DLD1 (cell line): Measurements from ENCODE around the gene VWC2L.

Experiments
- in situ Hi-C: cut with HindIII; loops from 2 replicates; pipeline ENCODE4 v1.10.0; 2017; ENCODE audit warnings: low sequenced_read_pairs

VWC2L gene

DNA sequence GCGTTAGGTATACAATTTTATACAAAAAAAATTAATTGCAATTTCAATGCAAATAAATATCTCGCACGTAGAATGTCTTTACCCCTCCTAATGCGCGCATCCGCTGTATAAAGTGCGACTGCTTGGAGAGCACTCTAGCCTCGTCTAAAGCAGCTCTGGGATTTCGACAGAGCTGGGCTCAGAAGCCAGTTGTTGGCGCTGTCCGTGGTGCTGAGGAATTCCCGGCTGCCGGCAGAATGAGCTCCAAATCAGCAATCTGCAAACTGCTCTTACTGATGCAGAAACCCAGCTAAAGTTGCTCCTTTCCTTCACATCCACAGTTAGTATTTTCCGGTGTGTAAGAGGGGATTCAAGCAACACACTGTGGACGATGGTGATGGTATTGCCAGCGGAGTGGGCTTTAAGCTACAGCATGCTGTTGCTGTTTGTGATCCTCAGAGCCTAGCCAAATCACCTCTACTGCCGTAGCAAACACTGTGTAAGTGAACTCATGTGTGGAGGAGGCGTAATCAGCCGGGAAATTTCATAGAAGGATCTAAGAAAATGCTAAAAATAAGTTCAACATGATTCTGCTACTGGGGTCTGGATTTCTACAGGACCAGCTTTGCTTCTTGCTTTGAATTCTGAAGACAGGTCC lies at the start of gene VWC2L:
Gene VWC2L, plus strand, starts transcription at position 137 of the 637 bp plus-strand sequence. CDS start 3,140 bp downstream, outside the sequence.
- in situ Hi-C loops: no loop called here

DNA sequence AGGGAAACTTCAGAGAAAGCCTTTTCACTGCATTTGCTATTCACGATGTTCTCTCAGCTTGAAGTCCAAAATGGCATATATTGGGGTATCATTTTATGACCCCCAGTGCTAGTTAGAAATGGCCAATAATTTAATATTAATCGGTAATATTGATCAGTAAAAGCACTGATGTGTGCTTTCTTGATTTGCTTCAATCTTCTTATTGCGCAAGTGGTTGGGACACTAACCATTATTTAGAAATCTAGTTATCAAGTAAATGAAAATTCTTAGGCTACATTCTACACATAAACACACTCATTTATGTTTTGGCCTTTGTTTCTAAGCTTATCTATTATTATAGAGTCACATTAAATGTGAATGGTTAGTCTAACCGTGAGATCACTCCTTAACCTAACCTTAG lies 49.7 kb upstream of the VWC2L start:
- in situ Hi-C loops: no loop called here

DNA sequence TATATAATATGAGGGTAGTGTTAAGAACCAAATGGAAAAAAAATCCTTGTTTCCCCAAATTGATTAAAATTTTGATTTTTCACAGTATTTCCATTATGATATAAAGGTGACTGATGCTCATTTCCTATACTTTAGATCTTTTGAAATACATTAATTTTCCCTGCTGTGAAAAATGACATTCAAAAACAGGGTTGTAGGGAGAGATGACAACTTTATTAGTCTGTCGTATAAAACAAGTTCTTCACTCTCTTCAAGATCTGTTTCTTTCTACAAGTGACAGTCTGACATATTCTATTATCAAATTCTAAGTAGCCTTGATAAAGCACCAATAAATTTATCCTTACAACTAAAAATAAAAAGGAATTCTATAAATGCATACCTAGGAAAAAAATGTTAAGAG lies 45.3 kb upstream of the VWC2L start:
- in situ Hi-C loops: no loop called here

GRCh38 chr2:214367171-214367570 lies 43.7 kb upstream of the VWC2L start:
- in situ Hi-C loops: no loop called here

- in situ Hi-C loops: no loop called here
Measured at GRCh38 chr2:214376618-214377285, 34.1 kb upstream of the VWC2L start.

DNA sequence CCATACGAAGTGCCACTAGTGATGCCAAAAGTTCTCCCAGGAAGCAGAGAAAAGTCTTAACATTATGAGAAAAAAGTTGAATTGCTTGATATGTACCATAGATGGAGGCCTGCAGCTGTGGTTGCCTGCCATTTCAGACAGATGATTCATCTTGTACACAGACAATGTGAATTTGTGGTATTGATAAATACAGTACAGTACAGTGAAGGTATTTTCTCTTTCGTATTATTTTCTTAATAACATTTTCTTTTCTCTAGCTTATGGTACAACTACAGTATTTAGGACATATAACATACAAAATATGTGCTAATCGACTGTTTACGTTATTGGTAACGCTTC lies 33.6 kb upstream of the VWC2L start:
- in situ Hi-C loops: no loop called here

DNA sequence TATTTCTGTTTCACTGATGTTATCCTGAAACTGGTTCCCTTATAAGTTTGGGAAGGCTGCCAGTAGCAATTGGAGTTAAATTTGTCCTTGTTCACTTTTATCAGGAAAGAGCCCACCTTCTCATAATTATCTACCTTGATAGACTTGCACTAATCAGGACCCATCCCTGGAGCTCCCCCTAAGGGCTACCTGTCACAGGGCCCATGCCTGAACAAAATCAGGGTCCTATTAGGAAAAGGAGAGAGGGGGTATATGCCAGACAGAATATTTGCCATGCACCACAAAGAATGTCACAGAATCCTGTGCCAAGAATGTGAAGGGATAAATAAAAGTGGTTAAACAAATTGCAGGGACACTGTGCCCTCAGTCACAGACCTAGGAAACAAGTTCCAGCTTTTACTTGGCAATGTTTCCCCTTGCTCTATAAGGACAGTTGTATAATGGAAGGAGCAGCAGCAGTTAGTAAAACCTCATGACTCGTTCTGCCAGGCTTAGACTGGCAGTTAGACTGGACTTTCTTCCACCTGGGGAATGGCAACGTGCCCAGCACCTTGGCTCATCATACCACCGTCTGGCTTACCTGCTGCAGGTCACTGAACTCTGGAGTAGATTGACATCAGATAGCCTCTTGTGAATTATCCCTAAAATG lies 32.3 kb upstream of the VWC2L start:
- in situ Hi-C loops: no loop called here

GRCh38 chr2:214379227-214379626 lies 31.6 kb upstream of the VWC2L start:
- in situ Hi-C loops: no loop called here

DNA sequence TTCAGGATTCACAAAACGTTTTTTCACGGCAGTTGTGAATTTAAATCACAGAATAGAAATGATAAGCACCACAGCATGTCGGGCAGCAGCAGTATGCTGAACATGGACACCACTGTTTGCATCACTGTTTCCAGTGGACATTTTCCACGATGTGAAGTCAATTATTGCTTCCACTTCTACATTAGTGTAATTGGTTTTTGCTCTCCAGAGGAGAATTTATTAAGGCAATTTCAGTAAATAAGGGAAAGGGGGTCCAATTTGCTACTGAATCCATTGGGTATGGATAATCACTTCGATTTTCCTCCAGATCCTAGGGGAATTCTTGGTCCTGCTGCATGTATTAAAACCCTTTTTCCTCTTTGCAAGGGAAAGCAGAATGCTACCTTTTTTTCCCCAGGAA lies 30.2 kb upstream of the VWC2L start:
- in situ Hi-C loops: no loop called here

DNA sequence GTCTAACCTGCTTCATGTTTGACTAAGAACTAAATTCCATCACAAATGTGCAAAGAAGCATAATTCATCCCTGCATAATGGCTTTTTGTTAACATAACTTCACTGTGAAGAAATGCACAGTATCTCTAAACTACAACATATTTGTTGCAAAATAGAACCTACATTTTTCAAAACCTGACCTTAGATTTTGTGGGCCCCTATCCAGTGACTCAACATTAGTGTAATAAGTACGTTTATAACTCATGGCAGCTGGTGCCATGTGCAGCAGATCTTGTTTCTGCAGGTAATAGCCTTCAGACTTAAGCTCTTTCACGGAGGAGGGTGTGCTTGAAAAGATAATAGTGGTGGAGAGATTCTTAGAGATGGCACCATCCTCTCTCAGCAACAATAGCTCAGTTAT lies 28.6 kb upstream of the VWC2L start:
- in situ Hi-C loops: no loop called here

- in situ Hi-C loops: no loop called here
Measured at GRCh38 chr2:214386720-214387119, 24.1 kb upstream of the VWC2L start.

DNA sequence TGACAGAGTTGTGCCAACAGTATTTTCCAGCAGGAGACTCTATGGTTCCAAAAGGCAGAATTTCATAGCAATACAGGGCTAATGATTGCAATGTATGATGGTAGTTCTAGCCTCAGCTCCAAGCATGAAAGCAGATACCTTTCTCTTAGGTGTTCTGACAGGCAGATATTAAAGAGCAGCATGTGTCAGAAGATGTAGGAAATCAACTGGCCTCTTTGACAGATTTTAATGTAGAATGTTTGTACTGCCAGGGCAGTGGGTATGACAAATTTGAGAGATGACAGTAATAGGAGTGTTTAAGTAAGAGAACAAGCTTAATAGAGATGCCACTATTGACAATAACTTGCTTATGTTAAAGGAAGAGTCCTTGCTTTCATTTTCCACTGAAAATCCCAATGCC lies 21.5 kb upstream of the VWC2L start:
- in situ Hi-C loops: no loop called here

DNA sequence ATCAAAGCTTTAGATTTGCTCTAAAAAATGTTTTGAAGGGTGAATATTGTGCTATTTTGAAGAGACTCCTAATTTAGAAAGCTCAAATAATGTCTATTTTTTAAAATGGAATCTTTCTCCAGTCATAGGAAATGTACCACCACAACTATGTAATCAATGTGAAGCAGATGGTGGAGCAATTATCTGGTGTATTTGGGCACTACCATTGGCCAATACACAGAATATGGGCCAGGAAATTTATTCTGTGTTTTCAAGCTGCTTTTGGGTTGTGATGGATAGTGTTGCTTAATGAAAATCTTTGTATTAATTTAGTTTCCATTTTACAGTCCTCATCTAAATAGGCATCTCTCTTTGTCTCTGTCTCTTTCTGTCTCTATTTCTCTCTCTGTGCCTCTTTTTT lies 17.1 kb upstream of the VWC2L start:
- in situ Hi-C loops: no loop called here

GRCh38 chr2:214395040-214395439 lies 15.8 kb upstream of the VWC2L start:
- in situ Hi-C loops: no loop called here

- in situ Hi-C loops: no loop called here
Measured at GRCh38 chr2:214401580-214401979, 9.3 kb upstream of the VWC2L start.

- in situ Hi-C loops: no loop called here
Measured at GRCh38 chr2:214410128-214410775, 602 bp upstream of the VWC2L start.

- in situ Hi-C loops: no loop called here
Measured at GRCh38 chr2:214412679-214413078, 1.8 kb downstream of the VWC2L start.

GRCh38 chr2:214436470-214436869 lies 25.6 kb downstream of the VWC2L start:
- in situ Hi-C loops: no loop called here

DNA sequence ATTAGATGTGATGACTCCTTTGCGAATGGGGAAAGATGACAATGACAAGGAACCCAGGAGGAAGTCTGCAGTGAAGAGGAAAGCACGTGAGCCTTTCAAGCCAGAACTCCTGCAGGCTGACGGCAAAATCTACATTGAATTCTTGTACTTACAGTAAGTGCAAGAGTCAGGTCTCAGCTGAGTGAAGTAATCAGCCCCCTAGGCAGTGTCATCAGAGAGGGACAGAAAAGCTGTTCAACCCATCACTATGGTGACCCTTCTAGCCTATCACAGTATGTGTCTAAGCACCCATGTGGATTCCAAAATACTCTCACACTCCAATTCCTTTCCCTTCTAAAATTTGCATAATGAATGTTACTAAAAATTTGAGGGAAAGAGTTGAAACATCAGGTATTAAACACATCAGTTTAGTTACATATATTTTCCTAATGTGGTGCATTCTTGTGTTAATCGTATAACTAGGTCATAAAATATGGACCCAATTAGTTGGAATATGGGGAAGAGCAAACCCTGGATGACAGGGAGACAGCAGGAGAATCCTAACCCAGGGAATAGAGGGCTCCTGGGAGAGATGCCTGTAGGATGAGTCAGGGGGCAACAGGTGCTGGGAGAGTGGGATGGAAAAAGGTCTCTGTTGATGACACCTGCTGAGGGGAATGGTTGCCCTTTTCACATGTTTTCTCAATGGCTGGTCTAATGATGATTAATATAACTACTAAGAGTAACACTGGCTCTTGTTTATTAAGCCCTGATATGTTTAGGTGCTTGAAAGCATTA lies 39.5 kb downstream of the VWC2L start:
- in situ Hi-C loops: no loop called here

GRCh38 chr2:214451516-214452275 lies 40.8 kb downstream of the VWC2L start:
- in situ Hi-C loops: no loop called here
